Adrenal gland (tissue), 5 donors: Measurements from ENCODE around the gene FEZF2.

ENCODE experiments used
- POLR2A ChIP-seq, 2 donors: fragments of 450-650 bp; IDR thresholded peaks; one replicate each; pipeline ENCODE4 v1.6.1; 2017; ENCODE audit warnings: antibody characterized with exemption in 2 of 2, mild to moderate bottlenecking in 2 of 2, moderate library complexity in 1 of 2
- TF ChIP-seq, protein P1 (sequence below), 6 experiments: fragments of 450-650 bp in 4 of 6; fragments of 200-600 bp in 2 of 6; sonication (generic) in 1 of 6; IDR thresholded peaks; 1 replicate in 5 of 6; 2 replicates in 1 of 6; pipeline versions ENCODE4 v1.5.1 to v1.8.0; 2016 to 2021; ENCODE audit warnings: antibody characterized with exemption in 6 of 6, mild to moderate bottlenecking in 2 of 6, moderate library complexity in 1 of 6
- donor health status: DM: no; HTN: no; CAD: no.

DNA sequence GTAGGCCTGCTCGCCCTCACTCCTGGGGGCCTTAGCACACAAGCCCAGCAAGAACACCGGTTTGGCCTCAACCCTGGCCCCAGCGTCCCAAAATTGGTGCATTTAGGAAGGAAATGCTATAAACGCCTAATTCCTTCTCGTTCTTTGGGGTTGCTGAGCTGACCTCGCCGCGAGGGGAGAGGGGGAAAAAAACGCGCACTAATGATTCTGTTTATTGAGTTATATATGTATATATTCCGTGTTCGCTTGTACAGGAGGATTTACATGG is 3.9 kb downstream of the FEZF2 start:
- TF ChIP-seq, protein P1, sequence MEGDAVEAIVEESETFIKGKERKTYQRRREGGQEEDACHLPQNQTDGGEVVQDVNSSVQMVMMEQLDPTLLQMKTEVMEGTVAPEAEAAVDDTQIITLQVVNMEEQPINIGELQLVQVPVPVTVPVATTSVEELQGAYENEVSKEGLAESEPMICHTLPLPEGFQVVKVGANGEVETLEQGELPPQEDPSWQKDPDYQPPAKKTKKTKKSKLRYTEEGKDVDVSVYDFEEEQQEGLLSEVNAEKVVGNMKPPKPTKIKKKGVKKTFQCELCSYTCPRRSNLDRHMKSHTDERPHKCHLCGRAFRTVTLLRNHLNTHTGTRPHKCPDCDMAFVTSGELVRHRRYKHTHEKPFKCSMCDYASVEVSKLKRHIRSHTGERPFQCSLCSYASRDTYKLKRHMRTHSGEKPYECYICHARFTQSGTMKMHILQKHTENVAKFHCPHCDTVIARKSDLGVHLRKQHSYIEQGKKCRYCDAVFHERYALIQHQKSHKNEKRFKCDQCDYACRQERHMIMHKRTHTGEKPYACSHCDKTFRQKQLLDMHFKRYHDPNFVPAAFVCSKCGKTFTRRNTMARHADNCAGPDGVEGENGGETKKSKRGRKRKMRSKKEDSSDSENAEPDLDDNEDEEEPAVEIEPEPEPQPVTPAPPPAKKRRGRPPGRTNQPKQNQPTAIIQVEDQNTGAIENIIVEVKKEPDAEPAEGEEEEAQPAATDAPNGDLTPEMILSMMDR (IDR thresholded peaks at IDR 0.05): no peak
- no peak for TF ChIP-seq POLR2A (IDR thresholded peaks at IDR 0.05)
